Measurements from ENCODE around the gene STAG2.
"Not testable (repeated sequence)": the region's sequence is repeated elsewhere in the genome, so short reads cannot be mapped to it uniquely, and the experiment has no call there.

STAG2 gene

DNA sequence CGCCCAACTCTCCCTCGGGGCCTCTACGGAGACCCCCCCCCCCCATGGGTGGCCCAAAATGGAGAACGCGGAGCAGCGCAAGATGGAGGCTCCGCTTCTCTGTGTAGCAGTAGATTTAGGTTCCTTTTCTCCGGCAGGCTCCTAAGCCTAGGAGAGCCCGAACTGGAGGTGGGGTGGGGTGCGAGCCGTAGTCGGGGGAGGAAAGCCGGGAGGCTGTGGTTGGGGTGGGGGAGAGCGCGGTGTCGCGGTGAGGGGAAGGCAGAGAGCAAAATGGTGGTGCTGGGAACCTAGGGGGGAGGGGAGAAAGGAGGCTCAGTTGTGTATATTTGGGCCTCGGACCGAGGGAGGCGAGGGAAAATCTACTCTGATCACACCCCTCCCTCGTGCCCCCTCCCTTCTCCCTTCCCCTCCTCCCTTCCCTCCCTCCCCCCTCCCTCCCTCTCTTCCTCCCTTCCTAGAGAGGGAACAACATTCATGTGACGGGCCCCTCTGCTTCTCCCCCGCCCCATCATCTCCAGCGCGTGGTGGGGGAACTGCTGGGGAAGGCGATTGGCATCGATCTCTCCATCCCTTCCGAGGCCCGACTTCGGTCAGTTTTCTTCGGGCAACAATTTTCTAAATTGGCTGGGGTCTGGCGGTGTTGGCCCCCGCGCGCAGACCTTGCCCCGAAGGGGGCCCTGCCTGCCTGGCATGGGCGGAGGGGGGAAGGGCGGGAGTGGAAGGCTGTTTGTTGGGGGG, at the start of gene STAG2:
STAG2 (plus strand) TSS at position 439 of the 738 bp plus-strand sequence. CDS start 60,922 bp downstream, outside the sequence.
- DNase-seq (ENCODE audit: low spot score) = no peak

- DNase-seq (ENCODE audit: low spot score) = no peak
Observed at GRCh38 chrX:123917069-123917468, 44.4 kb upstream of the STAG2 start.

GRCh38 chrX:123918106-123918721, 43.3 kb upstream of the STAG2 start:
- DNase-seq (ENCODE audit: low spot score) = no peak

- DNase-seq (ENCODE audit: low spot score) = no peak
Observed at GRCh38 chrX:123920105-123920785, 41.3 kb upstream of the STAG2 start.

DNA sequence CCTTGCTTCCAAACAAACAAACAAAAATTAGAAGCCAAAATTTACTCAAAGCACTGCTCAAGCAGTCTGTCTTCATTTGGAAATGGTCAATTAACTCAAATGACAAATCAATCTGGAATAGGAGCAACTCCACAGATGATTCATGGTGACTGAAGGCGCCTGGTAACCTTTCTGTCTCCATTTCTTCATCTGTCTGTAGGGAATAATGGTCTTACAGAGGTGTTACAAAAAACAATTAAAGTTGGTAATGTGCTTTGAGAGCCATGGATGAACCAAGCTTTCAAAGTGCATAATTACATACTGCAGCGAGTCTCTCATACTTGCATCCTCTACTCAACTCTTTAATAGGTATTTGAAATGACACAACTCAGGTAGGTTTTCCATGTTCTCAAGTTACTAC, 38.3 kb upstream of the STAG2 start:
- no peak for DNase-seq (ENCODE audit: low spot score)

- no peak for DNase-seq (ENCODE audit: low spot score)
Observed at GRCh38 chrX:123924186-123924585, 37.3 kb upstream of the STAG2 start.

DNA sequence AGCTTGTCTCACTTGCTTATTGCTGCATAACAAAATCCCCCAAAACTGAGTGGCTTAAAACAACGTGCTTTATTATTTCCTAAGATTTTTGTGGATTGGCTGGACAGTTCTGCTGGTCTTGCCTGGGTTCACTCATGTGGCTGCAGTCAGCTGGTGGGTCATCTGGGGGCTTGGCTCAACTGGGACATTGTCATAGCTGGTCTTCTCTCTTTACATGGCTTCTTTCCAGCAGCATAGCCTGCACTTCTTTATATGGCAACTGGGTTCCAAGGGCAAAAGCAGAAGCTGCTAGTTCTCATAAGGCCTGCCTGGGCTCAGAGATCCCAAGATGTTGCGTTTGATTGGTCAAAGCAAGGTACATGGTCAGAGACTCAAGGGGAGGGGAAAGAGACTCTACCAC, 33.7 kb upstream of the STAG2 start:
- DNase-seq (ENCODE audit: low spot score) = no peak

GRCh38 chrX:123932055-123932454, 29.5 kb upstream of the STAG2 start:
- not testable (repeated sequence) for DNase-seq (ENCODE audit: low spot score)

DNA sequence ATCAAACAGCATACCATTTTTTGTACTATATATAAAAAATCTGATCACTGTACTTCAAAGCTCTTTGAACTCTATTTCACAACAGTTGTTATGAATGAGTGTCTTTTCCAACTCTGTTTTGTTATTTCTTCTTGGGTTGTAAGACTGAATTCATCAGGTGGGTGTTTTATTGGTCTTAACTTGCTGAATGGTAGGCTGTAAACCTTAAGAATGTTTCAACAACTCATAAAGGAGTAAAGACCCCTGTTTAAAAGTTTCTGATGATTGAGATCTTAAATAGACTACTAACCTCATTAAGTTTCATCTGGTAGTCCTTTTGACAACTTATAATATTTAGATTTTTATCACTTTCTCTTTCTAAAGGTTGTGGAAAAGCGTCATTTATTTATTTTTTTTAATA, 18.4 kb upstream of the STAG2 start:
- DNase-seq (ENCODE audit: low spot score) = no peak

DNA sequence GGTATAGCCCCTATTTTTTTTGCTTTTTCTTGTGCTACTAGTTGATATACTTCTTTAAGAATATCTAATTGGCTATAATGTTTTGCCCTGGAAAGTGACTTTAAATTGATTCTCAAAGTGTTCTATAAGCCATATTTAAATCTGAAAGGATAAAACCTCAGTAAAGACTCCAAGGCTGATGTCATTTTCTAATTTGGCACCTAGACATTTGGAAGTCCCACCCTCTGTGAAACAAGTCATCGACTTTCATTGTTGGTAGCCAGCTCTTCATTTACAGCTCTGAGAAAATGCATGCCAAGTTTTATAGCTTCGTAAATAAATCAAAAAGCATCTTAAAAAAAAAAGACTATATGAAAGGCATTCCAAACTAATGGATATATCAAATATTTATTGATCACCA, 18.0 kb upstream of the STAG2 start:
- DNase-seq (ENCODE audit: low spot score) = no peak

GRCh38 chrX:123949846-123950245, 11.7 kb upstream of the STAG2 start:
- DNase-seq (ENCODE audit: low spot score) = no peak

DNA sequence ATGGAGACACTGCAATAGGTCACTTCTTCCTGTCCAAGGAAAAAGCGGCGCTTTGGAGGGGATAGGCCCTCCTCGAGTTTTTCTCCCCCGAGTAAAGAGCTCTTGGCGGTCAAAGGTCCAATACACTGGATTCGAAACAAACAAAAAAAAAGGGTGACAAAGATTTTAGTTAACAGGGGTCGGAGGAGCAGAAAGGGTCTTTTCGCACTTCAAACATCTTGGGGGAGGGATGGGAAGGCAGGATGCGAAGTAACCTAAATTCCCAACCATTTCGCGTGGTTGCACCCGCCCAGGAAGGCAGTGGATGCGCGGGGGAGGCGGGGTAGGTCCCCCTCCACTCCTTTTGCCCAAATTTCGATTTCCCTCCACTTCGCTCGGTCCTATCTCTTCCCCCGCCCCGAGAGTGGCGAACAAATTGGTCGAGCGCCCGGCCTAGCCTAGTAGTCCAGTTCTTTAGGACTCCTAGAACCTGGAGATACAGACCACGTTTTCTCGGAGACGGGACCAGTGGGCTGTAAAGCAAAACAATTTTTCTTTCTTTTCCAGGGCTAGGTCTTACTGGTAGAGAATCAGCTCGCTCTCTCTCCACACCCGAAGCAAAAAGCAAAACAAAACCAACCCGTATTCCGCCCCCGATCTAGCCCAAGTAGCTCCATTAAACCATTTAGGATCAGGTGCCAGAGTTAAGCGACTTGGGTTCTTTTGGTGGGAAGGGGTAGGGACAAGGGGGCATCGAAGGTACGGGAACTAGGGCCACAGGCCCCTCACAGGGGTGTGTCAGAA, 2.0 kb upstream of the STAG2 start:
- no peak for DNase-seq (ENCODE audit: low spot score)

DNA sequence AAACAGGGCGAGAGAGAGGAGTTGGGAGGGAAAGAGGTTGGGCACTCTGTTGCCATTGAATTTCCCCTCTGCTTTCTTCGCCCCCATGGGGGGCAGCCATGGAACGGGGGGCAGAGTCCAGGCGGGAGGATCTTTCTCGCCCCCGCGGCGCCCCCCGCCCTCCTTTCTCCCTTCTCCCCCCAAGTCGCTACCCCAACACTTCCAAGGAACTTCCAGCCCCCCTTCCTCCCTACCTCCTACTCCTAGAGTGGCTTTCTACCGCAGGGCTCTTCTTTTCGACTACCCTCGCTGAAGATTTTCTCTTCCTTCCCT, 594 bp upstream of the STAG2 start:
- no peak for DNase-seq (ENCODE audit: low spot score)

GRCh38 chrX:123962006-123962467, 531 bp downstream of the STAG2 start:
- no peak for DNase-seq (ENCODE audit: low spot score)

- peak; percentile 71 for DNase-seq (ENCODE audit: low spot score)
Observed at GRCh38 chrX:123962794-123963373, 1.4 kb downstream of the STAG2 start.

GRCh38 chrX:123964156-123964834, 2.8 kb downstream of the STAG2 start:
- no peak for DNase-seq (ENCODE audit: low spot score)

DNA sequence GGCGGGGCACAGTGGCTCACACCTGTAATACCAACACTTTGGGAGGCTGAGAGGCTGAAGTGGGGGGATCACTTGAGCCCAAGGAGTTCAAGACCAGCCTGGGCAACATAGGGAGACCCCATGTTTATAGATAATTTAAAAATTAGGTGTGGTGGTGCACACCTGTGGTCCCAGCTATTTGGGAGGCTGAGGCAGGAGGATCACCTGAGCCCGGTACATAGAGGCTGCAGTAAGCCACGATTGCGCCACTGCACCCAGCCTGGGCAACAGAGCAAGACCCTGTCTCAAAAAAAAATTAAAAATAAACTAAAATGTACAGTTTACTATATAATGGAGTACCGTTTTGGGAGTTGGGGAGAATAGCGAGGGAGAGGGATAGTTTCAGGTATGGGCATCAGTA, 4.2 kb downstream of the STAG2 start:
- DNase-seq (ENCODE audit: low spot score) = no peak

DNA sequence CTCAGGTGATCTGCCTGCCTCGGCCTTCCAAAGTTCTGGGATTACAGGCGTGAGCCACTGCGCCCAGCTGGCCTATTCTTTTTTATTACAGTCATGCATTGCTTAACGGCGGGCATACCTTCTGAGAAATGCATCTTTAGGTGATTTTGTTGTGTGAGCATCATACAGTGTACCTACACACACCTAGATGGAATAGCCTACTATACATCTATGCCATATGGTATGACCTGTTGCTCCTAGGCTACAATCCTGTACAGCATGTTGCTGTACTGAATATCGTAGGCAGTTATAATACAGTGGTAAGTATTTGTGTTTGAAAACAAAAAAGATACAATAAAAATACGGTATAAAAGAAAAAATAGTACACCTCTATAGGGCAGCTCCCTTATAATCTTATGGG, 6.0 kb downstream of the STAG2 start:
- DNase-seq (ENCODE audit: low spot score) = no peak

GRCh38 chrX:123968383-123969050, 7.0 kb downstream of the STAG2 start:
- no peak for DNase-seq (ENCODE audit: low spot score)

- no peak for DNase-seq (ENCODE audit: low spot score)
Observed at GRCh38 chrX:123971982-123972381, 10.5 kb downstream of the STAG2 start.

DNA sequence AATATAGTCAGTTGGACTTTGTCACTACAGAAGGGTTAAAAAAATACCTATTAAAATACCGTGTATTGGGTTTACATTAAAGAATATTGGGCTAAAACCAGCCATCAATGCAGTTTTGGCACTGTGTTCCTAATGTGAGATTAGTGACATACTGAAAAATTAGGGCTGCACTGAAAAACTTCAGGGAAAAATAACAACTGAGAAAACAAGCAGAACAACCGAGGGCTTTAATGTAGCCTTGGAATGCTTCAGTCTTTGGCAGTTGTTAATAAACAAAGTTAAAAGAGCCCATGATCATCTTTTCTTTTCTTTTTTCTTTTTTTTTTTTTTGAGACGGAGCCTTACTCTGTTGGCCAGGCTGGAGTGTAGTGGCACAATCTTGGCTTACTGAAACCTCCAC, 12.4 kb downstream of the STAG2 start:
- no peak for DNase-seq (ENCODE audit: low spot score)
